GM21515 (cell line): ENCODE measurements around the gene CEP170B.
"Not testable (repeated sequence)": the region's sequence is repeated elsewhere in the genome, so short reads cannot be mapped to it uniquely, and the experiment has no call there.

Experiments
- ATAC-seq: cut with Tn5 transposase; IDR thresholded peaks from one replicate; pipeline ENCODE4 v1.9.1; 2021; ENCODE audit not compliant: unreplicated experiment

CEP170B gene

DNA sequence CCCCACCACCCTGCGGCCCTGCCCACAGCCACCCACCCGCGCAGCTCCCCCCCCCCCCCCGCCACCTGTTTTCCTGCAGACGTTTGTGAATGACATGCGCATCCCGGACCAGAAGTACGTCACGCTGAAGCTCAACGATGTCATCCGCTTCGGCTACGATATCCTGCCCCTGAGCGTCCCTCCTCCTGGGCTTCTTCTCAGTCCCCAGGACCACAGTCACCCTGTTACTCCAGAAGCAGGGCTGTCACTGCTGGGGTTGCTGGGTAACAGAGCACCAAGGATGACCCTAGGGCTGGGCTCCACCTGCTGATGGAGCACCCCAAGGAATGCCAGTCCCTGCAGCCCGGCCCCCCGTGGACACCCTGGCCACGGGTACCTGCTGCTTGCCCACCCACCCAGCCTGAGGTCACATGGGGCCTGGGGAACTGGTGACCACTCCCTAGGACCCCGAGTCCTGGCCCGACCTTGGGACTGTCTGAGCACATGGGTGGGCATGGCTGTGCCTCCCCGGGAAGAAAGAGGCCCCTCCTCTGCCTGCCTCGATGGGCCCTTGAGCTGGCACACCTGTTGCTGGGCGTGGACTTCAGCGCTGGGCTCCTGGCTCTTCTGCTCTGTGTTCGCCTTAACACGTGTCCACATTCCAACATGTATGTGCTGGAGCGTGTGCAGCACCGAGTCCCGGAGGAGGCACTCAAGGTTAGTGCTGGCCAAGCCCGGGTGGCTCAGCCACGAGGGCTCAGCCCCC, 12.9 kb downstream of the CEP170B start:
- ATAC-seq = no peak

DNA sequence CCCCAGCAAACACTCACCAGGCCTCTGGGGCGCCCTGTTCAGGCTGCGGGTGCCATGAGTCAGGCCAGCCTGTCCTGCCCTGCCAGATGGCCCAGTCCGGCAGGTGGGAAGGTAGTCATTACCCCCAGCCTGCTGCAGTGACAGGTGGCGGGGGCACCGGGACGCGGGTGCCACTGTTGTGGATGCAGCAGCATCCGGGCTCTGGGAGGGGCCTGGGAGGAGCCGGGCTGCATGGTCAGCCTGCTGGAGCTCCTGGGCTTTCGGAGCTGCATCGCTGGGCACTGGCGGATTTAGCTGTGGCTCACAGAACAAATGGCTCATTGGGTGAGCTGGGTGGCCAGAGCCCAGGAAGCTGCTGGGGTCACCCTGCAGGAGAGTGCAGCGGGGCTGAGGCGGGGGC, 13.5 kb downstream of the CEP170B start:
- ATAC-seq = no peak

DNA sequence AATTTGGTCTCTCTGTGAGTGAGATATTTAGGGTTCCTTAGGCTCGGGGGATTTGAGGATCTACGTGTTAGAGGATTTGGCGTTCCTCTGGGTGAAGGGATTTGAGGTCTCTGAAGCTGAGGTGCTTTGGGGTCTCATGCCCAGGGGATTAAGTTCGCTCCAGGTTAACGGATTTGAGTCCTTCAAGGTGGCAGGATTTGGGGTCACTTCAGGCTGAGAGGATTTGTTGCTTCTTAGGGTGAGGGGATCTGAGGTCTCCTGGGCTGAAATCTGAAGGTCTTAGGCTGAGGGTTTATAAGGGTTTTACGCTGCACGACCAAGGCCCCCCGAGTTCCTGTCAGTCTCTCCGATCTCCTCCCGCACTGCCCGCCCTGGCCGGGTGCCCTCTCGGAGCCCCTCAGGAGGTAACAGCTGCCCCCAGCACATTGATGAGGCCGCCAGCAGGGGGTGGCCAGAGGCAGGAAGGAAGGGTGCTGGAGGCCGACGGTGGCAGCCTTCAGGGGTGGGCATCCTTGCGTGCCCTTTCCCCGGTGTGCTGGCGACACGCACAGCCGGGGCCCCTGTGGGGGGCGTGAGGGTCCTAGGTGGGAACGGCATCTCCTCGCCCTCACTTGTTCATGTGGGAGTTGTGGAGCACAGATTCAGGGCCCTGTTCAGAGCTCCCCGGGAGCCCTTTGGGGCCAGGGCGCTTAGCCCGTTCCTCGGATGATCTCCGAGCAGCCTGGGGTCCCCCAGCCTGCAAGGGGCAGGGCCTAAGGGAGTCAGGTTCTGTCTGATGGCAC, 14.3 kb downstream of the CEP170B start:
- no peak for ATAC-seq

DNA sequence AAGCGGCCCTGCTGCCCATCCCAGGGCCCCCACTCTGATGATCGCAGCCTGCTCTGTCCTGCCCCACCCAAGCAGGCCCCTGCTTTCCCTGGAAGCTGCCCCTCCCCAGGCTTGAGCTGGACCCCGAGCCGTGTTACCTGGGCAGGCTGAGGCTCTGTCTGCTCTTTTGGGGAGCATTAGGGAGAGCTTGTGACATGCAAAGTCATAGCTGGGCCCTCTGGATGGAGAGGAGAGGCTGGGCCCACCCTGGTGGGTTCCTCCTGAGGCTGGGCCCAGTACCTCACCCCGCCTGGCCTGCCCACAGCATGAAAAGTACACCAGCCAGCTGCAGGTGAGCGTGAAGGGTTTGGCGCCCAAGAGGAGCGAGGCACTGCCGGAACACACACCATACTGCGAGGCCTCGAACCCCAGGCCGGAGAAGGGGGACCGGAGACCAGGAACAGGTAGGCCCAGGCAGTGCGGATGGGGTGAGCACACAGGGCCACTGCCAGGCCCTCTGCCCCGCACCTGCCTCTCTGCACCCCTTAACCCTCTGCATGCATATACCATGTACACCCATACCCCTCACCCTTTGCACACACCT, 15.0 kb downstream of the CEP170B start:
- ATAC-seq = no peak

DNA sequence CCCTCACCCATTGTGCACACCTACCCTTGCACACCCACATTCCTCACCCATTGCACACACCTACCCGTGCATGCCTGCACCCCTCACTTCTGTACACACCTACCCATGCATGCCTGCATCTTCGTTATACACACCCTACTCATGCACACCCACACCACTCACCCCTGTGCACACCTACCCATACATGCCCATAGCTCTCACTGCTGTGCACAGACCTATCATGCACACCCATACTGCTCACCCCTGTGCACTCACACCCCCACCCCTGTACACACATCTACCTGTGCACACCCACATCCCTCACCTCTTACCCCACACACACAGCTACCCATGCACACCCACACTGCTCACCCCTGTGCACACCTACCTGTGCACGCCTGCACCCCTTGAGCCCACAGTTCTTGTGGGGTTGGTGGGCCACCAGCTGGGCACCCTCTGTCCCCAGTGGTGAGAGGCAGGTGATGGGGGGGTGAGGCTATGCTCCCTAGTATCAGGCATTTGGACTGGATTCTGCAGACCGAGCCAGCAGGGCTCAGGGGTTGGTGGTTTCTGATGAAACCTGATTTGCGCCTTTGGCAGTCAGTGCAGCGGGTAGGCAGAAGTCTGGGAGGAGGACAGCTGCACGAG, 15.6 kb downstream of the CEP170B start:
- no peak for ATAC-seq

DNA sequence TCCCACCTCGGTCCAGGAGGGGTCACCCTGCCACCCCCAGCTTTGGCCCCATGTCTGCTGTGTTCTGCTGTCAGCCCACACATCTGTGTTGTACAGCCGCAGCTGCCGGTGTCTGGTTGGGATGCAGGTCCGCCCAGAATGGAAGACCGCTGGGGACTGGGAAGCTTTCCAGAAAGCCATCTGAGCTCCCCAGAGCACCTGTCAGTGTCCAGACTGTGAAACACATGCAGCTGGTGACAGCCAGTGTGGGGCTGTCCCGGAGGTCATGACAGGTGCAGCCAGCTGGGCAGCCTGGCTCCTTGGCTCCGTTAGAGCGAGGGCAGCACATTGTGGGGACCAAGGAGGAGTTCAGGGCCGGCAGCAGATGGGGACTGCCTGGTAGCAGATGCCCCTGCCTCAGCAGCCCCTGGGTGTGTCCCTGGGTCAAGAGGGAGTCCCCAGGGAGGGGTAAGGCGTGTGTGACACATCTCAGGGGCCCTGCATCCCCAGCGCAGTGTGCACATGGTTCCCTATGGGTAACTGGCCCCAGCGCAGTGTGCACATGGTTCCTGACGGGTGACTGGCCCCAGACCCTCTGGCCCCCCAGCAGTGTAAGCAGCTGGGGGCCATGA, 16.4 kb downstream of the CEP170B start:
- ATAC-seq = no peak

DNA sequence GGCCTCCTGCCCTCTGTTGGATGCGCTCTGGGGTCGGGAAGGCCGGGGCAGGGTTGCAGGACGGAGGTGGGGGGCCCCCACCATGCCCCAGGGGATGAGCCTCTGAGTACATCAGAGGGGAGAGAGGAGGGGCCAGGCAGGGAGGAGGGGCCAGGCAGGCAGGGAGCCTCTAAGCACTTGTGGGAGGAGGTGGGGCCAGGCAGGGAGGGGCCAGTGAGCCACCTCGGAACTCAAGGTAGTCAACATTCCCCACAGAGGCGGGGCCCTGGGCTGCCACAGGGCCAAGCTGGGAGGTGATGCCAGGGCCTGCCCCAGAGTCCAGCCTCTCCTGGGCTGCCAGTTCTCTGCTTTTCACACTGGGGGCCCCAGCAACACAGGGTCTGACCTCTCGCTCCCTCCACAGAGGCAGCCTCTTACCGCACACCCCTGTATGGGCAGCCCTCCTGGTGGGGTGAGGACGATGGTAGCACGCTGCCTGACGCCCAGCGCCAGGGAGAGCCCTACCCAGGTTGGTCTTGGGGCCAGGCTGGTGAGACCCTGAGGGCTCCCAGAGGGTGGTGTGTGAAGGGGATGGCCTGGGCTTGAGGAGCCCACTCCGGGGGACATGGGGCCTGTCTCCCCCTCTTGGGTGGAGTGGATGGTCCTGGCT, 17.4 kb downstream of the CEP170B start:
- ATAC-seq = no peak

DNA sequence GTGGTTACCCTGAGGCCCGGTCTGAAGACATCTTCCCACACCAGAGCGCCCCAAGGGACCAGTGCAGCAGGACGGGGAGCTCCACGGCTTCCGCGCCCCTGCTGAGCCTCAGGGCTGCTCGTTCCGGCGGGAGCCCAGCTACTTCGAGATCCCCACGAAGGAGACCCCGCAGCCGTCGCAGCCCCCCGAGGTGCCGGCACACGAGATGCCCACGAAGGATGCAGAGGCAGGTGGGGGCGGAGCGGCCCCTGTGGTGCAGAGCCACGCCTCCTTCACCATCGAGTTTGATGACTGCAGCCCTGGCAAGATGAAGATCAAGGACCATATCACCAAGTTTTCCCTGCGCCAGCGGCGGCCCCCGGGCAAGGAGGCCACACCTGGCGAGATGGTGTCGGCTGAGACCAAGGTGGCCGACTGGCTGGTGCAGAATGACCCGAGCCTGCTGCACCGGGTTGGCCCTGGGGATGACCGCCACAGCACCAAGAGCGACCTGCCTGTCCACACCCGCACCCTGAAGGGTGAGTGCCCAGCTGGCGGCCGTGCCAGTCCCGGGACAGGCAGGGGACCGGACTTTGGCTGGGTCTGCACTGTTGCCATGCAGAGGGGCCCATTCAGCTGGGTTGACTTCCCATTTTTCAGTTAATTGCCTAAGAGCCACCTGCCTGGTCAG, 18.1 kb downstream of the CEP170B start:
- ATAC-seq = no peak

DNA sequence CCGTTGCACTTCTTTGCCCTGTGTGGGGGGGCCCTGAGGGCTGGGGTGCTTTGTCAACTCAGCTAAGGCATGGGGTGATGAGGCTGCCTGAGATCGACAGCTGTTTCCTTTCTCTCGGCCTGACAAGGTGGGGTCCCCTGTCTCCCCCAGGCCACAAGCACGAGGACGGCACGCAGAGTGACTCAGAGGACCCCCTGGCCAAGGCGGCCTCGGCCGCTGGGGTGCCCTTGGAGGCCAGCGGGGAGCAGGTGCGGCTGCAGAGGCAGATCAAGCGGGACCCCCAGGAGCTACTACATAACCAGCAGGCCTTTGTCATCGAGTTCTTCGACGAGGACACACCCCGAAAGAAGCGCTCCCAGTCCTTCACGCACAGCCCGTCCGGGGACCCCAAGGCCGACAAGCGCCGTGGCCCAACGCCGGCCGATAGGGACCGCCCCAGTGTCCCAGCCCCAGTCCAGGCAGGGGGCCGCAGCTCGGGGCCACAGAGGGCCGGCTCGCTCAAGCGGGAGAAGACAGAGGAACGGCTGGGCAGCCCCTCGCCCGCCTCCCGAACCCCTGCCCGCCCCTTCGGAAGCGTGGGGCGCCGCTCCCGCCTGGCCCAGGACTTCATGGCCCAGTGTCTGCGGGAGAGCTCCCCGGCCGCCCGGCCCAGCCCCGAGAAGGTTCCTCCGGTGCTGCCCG, 18.8 kb downstream of the CEP170B start:
- ATAC-seq = no peak

DNA sequence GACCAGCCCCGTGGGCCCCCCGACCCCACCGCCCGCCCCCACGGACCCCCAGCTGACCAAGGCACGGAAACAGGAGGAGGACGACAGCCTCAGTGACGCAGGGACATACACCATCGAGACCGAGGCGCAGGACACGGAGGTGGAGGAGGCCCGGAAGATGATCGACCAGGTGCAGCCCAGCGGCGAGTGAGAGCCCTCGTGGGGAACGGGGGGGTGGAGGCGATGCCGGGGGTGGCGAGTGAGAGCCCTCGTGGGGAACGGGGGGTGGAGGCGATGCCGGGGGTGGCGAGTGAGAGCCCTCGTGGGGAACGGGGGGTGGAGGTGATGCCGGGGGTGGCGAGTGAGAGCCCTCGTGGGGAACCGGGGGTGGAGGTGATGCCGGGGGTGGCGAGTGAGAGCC, 19.3 kb downstream of the CEP170B start:
- not testable (repeated sequence) for ATAC-seq

DNA sequence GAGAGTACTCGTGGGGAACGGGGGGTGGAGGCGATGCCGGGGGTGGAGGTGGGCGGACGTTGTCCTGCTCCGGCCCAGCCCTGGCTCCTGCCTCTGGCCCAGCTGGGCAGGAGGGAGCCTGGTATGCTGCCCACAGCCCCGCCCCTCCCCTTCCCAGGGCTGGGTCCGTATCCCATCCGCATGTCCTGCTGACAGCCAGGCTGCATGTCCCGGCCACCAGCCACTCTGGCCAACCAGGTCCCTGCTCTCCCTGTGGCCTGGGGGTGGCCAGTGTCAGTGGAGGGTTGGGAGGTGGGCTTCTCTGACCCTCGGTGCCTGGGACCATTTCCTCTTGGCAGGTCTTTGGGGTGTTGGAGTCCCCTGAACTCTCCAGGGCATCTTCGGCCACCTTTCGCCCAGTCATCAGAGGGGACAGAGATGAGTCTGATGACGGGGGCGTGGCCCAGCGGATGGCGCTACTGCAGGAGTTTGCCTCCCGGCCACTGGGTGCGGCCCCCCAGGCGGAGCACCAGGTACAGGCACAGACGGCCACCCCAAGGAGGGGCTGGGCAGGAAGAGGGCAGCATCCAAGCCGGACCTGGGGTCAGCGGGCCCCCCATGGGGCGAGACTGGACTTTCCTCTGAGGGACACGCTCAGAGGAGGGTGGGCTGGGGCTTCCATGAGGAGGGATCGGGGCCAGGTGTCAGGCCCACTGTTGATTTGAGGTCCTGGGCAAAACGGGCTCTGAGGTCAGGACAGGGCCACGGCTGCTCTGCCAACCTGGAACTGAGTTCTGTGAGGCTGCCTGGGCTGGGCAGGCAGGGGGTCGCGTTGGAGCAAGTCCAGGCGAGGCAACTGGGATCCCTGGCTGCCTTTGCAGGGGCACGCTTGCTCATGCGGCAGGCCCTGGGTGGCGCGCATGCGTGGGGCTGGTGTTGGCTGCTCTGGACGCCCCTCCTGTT, 20.2 kb downstream of the CEP170B start:
- ATAC-seq = no peak

DNA sequence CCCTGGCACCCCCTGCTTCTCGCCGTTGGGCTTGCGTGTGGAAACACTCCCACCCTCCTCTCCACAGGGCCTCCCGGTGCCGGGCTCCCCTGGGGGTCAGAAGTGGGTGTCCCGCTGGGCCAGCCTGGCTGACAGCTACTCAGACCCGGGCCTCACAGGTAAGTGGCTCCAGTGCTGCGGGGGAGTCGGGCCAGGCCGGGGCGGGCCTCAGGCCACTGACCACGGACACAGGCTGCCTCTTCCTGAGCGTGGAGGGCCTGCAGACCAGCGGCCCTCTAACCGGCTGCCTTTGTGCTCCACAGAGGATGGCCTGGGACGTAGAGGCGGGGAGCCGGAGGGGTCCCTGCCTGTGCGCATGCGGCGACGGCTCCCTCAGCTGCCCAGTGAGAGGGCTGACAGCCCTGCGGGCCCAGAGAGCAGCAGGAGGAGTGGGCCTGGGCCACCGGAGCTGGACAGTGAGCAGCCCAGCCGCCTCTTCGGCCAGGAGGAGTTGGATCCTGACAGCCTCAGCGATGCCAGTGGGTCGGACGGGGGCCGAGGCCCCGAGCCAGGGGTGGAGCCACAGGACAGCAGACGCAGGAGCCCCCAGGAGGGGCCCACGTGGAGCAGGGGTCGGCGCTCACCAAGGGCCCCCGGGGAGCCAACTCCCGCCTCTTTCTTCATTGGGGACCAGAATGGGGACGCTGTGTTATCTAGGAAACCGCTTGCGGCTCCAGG, 21.1 kb downstream of the CEP170B start:
- ATAC-seq = no peak

DNA sequence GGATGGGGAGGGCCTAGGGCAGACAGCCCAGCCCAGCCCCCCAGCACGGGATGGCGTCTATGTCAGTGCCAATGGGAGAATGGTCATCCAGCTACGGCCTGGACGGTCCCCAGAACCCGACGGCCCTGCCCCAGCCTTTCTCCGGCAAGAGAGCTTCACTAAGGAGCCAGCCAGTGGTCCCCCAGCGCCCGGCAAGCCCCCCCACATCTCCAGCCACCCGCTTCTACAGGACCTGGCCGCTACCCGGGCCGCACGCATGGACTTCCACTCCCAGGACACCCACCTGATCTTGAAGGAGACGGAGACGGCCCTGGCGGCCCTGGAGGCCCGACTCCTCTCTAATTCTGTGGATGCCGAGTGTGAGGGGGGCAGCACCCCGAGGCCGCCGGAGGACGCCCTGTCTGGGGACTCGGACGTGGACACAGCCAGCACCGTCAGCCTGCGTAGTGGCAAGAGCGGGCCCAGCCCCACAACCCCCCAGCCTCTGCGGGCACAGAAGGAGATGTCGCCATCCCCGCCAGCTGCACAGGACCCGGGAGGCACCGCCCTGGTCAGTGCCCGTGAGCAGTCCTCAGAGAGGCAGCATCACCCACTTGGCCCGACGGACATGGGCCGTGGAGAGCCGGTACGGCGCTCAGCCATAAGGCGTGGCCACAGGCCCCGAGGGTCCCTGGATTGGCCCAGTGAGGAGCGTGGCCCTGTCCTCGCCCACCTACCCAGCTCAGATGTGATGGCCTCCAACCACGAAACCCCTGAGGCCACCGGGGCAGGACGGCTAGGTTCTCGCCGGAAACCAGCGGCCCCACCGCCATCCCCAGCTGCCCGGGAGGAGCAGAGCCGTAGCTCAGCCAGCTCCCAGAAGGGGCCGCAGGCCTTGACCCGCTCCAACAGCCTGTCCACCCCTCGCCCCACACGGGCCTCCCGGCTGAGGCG, 21.9 kb downstream of the CEP170B start:
- ATAC-seq = no peak

DNA sequence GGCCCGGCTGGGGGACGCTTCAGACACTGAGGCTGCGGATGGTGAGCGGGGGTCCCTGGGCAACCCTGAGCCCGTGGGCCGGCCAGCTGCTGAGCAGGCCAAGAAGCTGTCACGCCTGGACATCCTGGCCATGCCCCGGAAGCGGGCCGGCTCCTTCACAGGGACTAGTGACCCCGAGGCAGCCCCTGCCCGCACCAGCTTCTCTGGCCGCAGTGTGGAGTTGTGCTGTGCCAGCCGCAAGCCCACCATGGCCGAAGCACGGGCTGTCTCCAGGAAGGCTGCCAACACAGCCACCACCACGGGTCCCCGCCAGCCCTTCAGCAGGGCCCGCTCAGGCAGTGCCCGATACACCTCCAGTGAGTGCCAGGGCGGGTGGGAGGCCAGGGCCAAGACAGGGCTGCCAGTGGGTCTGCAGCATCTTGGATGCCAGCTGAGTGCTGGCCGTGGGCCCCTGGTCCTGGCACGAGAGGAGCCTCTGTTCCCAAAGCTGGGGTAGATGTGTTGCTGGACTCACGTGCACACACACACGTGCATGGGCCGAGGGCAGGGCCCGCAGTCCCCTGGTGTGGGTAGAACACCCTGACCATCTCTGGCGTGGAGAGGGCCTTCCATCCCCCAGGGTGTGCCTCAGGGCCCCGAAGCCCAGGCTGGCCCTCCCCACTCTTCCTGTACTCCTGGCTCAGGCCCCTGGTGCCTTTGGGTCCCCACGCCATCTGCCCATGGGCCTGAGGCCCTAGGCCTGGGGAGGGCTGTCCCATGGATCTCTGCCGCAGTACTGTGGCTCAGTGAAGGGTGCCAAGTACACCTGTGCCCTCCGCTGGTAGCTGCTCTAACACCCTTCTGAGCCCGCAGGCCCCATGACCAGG, 22.8 kb downstream of the CEP170B start:
- no peak for ATAC-seq

DNA sequence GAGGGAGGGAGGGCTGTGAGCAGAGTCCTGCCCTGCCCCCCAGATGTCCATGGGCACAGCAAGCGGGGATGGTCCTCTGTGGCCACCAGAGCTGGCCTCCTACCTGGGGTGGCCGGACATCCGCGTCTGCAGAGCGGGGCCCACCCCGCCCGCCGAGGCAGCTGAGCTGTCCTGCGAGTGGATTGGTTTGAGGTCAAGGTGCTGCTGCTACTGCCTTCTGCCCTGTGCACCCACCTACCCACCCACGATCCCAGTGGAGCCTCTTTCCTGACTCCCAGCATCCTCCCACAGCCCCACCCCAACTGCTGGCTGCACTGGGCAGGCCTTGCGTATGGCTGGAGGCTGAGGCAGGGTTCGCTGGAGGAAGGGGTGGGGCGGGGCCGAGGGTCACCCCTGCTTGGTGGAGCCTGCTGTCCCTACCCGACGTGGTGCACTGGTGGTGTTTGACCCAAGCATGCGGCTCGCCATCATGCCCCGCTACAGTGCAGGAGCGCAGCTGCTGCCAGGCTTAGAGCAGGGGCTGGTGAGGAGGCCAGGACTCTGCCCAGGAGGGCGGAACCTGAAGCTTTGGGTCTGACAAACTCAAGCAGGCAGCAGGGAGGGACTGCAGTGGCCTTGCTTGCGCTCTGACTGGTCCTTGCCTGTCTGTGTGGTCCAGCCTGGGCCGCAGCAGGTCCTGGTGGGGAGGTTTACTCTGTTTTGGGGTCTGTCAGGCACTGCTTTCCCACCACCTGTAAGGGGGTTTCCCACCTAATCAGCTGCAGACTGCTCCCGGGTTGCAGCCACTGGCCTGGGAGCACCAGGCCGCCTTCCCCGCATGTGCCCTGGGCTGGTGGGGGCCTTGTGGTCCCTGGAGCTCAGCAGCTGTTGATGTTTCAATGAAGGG, 23.7 kb downstream of the CEP170B start:
- ATAC-seq = no peak
